Hematopoietic multipotent progenitor cell treated with erythropoietin and hydrocortisone succinate and interleukin-3 and kit ligand, for 4 days (in vitro differentiated cells): ENCODE data around the gene KAZN.
A peak's percentile ranks its signal among the peaks of the same experiment; 100 is the strongest.
"Not testable (repeated sequence)": the region's sequence is repeated elsewhere in the genome, so short reads cannot be mapped to it uniquely, and the experiment has no call there.

Experiments used
- DNase-seq: peaks from one replicate; pipeline ENCODE4 v3.0.0-alpha.2; 2015

KAZN gene

DNA sequence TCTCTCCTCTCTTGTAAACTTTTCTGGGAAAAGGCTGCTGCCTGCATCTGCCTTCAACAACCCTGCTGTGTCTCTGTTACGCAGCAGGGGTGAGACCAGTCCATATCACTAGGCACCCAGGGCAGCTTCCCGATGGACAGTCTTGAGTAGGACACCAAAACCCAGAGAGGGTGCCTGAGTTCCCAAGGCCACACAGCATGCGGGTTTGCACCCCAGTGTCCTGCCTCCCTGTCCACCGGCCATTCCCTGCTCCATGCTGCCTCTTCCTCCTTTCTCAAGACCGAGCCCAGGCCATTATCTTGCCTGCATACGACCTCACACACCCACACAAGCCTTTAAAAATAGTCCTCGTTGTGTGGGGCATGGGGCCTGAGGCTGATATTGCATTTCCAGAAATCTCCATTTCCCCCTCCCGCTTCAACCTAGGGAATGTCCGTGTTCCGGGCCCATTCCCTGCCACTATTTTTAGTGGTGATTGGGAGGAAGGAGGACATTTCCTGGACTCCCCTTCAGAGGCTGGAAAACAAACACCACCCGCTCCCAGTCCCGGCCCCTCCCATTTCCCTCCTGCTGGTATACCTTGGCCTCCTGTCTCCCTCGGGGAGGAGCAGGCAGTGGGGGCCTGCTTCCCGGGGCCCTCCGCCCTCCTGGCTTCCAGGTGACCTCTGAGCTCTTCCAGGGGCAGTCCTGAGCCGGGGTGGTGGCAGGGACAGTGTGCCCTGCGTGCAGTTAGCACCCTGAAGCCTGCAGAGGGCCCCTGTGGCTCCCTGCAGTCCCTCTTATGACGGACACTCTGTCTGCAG is 422.7 kb downstream of the KAZN start:
- no peak for DNase-seq

- no peak for DNase-seq
Measured at GRCh38 chr1:15022048-15022447, 423.6 kb downstream of the KAZN start.

GRCh38 chr1:15023205-15023604 is 424.7 kb downstream of the KAZN start:
- DNase-seq = no peak

DNA sequence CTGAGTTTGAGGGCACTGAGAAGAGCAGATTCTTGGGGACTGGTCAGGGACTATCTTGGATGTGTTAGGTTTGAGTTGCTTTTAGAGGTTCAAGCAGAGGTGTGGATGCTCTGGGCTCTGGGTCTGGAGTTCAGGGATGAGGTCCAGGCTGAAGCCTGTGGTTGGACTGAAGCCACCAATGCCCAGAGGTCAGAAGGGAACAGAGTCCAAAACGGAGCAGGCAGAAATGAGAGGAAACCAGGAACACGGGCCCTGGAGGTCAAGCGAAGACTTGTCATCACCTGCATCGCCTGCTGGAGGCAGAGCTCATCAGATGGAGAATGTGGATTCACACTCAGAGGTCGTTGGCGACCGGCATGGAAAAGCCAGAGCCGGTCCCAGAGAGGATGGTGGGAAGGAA is 425.5 kb downstream of the KAZN start:
- no peak for DNase-seq

DNA sequence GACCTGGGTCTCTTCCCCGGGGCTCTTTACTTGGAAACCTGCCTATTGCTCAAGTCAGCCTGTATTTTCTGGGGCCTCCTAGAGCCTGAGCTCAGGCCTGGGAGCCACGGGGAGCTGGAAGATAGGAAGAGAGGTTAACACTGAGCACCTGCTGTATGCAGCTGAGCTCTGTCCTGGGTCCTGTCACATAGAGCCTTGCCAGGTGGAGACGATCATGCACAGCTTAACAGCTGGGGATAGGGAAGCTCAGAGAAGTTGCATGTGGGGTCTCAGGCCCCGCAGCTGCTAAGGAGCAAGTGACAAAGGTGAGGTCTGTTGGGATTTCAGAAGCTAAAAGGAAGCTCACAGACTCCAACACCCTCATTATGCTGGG is 427.6 kb downstream of the KAZN start:
- no peak for DNase-seq

- DNase-seq = peak; percentile 46
Measured at GRCh38 chr1:15027515-15027986, 429.1 kb downstream of the KAZN start.

- no peak for DNase-seq
Measured at GRCh38 chr1:15028102-15028501, 429.6 kb downstream of the KAZN start.

- DNase-seq = no peak
Measured at GRCh38 chr1:15028616-15029015, 430.1 kb downstream of the KAZN start.

- DNase-seq = no peak
Measured at GRCh38 chr1:15029036-15029435, 430.6 kb downstream of the KAZN start.

GRCh38 chr1:15029786-15030185 is 431.3 kb downstream of the KAZN start:
- no peak for DNase-seq

- DNase-seq = no peak
Measured at GRCh38 chr1:15031251-15031933, 432.9 kb downstream of the KAZN start.

GRCh38 chr1:15033264-15033663 is 434.8 kb downstream of the KAZN start:
- no peak for DNase-seq

DNA sequence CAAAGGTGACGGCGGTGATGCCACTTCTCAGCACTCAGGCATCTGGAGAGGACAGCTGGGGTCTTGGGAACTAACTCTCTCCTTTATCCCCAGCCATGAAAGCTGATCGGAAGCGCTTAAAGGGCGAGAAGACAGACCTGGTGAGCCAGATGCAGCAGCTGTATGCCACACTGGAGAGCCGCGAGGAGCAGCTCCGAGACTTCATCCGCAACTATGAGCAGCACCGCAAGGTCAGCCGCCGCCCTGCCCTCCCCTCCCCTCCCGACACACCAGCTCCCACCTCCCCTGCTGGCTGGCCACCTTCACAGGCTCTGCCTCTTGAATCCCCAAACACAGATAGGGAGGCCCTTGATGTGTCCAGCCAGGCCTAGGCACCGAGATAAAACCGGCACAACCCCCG is 436.2 kb downstream of the KAZN start:
- no peak for DNase-seq

DNA sequence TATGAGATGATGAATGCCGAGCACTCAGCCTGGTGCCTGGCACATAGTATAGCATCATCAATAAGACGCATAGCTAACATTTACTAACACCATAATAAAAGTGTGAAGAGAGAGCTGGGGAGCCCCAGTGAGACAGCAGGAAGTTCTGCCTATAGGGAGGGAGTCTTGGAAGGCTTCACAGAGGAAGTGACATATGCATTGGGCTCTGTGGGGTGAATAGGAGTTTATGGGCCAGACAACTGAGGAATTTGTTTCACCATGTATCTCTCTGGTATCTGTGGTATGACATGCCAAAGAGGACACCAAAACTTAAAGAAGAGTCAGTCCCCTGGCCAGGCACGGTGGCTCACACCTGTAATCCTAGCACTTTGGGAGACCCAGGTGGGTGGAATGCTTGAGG is 436.8 kb downstream of the KAZN start:
- no peak for DNase-seq

DNA sequence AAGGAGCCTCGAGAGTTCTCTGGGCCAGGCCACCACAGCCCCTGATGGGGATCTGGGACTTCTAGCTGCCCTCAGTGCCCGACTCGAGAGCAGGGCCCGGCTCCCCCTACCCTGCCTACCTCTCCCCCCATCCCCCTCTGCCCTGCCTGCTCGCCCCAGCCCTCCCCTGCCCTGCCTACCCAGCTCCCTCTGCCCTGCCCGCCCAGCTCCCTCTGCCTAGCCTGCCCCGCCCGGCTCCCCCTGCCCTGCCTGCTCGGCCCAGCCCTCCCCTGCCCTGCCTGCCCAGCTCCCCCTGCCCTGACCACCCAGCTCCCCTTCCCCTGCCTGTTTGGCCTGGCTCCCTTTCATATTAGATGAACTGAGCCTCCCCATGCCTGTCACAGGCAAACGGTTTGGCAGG is 437.6 kb downstream of the KAZN start:
- no peak for DNase-seq

GRCh38 chr1:15038232-15039016 is 439.9 kb downstream of the KAZN start:
- peak; percentile 67 for DNase-seq

DNA sequence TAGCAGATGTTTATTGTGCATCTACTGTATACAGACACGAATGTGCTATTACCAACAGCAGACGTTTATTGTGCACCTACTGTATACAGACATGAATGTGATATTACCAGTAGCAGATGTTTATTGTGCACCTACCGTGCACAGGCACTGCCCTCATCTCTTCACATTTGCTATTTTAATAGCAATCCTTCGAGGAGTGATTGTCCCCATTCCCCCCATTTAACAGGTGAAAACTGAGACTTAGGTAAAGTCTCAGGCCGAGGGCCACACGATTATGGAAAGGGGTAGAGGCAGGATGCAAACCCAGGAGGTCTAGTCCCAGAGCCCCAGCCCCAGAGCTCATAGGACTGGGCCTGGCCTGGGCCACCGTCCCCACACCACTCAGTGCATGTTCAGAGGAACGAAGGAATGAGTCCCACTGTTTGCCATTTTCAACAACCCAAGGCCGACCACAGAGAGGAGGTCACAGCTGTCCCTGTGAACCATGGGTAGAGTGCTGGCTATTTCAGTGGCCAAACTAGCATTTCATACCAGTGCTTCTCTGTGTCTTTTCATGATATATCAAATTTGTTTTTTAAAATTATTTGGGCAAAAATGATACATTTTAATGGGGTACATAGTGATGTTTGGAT is 440.6 kb downstream of the KAZN start:
- no peak for DNase-seq

DNA sequence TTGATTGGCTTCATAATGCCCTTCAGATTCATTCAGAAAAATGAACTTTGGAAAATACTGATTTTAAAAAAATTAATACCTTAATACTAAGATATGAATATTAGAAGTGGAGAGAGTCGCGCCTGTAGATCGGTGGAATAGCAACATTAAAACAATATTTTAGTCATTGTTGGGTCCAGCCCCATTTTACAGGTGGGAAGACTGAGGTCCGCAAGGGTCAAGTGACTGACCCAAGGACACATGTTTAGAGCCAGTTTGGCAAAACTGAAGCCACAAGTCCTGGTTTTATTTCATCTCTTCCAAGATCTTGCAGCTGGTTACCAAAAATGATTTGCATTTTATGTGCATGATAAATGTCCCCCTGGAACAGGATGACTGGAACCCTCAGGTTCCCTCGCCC is 441.4 kb downstream of the KAZN start:
- no peak for DNase-seq

DNA sequence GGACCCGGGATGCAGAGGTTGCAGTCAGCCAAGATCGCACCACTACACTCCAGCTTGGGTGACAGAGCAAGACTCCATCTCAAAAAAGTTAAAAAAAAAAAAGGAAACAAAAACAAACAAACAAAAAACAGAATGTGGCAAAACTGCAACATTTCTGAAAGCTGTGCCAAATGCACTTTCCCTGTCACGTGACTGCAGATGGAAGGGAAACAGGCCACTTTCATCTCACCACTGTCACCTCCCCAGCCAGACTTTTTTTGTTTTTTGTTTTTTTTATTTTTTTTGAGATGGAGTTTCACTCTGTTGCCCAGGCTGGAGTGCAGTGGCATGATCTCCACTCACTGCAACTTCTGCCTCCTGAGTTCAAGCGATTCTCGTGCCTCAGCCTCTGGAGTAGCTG is 442.2 kb downstream of the KAZN start:
- DNase-seq = not testable (repeated sequence)

DNA sequence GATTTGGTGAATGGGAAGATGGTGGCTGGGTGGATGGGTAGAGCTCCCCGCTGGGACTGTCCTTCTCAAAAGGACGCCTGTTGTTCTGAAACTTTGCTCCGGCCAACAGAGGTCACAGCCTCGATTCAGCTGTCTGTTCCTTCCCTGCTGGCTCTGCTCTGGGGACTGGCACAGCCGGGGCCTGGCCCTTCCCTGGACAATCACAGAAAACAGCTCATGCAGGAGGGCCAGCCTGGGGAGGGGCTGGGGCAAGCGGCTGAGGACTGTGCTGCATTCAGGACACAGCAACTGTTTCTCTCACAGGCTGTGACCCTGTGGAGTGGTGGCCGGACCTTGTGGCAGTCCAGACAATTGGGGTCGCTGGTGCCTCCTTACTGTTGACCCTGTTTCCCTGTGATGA is 444.4 kb downstream of the KAZN start:
- no peak for DNase-seq

GRCh38 chr1:15043934-15044333 is 445.4 kb downstream of the KAZN start:
- DNase-seq = no peak

GRCh38 chr1:15045123-15045522 is 446.6 kb downstream of the KAZN start:
- DNase-seq = no peak

DNA sequence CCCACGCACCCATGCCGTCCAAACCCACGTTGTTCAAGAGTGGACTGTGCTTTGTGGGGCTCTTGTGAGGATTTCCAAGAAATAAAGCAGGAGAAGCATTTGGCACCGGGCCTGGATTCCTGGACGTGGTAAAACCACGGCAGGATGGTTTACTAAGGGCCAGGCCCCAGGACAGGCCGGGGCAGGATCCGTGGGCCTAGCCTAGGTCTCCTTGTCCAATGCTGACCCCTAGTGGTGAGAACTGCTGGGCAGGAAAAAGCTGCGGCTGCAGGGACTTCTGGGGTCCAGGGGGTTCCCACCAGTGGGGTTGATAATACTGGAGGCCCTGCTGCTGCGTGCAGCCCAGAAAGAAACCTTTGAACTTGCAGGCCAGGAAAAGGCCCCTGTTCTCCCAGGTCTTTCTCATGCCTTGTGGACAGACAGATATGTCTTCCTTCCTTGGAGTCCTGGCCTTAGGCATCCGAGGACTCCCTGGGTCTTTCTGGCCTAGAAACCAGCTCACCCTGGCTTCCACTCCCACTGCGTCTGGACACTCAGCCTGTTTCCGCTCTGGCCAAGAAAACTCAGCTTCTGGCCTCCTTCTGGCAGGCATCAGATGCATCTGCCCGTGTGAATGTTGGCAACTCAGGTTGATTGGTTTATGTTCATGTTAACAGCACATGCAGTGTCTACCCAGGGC is 448.1 kb downstream of the KAZN start:
- peak; percentile 85 for DNase-seq
